Measurements from ENCODE around the gene CMTM3.
"Not testable (repeated sequence)": the region's sequence is repeated elsewhere in the genome, so short reads cannot be mapped to it uniquely, and the experiment has no call there.

CMTM3 gene

GRCh38 chr16:66604376-66605176, at the start of gene CMTM3:
TSS of gene CMTM3 (plus strand) at chr16:66604704. CDS start at chr16:66604806, 102 bp downstream.
- DNase-seq (ENCODE audit: low read depth), result no peak

GRCh38 chr16:66560107-66560506, 44.4 kb upstream of the CMTM3 start:
- DNase-seq (ENCODE audit: low read depth), result no peak

DNA sequence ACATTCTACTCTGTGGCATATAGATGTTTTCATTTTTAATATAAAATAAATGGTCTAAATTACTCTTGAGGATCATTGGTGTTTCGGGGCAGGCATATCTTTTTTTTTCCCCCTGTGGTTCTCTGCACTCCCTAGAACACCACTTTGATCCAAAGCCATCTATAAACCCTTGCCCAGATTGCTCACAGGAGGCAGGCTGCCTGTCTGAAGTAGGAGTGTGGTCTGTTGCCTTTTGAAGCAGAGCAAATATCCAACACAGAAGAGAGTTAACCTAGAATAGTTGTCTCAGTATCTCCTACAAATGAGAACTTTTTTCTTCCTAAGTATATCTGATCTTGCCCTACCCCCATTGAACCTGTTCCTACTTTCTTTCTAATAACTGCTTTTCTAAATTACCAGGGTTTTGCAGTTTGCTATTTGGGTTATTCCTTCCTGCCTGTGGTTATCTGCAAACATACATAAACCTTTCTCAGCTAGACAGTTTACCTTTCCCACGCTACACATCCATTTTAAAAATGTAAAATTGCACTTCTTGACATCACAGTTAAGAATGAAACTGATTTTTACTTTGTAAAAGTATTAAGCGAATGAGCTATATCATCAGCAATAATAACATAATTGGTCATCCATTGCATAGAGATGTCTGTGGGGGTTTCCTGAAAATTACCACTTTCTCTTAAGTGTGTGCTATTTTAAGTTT, 43.0 kb upstream of the CMTM3 start:
- DNase-seq (ENCODE audit: low read depth), result no peak

- no peak for DNase-seq (ENCODE audit: low read depth)
These were observed 42.1 kb upstream of the CMTM3 start for GRCh38 chr16:66562409-66562808.

GRCh38 chr16:66562986-66563385, 41.5 kb upstream of the CMTM3 start:
- DNase-seq (ENCODE audit: low read depth), result no peak

DNA sequence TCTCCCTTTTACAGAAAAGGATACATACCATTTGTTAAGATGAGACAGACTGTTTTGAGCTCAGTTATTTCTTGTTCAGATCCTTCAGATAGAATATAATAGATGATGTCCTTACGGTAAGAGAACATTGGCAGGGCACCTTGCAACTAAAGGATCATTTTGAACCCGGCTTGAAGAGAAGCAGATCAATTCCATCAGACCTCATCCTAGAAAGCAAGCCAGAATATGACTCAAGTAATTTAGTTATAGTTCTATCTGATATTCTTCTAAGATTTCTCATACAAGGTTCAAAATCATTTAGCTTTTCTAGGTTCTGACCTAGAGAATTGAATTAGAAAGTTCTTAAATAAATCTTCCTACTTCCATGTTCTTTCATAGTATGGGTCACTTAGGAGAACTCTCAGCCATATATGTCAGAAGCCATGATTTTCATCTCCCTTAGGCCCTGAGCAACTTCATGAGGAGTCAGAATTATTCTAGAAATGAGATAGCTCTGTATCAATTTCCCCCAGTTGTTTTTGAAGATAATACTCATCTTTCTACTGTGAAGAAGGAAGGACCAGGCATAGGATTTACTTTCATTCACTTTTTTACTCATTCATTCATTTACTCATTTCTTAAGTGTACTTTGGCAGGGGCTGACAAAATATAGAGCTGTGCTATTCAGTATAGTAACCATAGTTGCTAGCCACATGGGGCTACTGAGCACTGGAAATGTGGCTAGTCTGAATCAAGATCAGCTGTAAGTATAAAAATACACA, 40.8 kb upstream of the CMTM3 start:
- no peak for DNase-seq (ENCODE audit: low read depth)

GRCh38 chr16:66566051-66566901, 38.2 kb upstream of the CMTM3 start, which contains the start of gene CMTM1:
TSS of gene CMTM1 (plus strand) at chr16:66566439. CDS start at chr16:66566514, 75 bp downstream.
- DNase-seq (ENCODE audit: low read depth), result no peak

GRCh38 chr16:66567270-66567669, 37.2 kb upstream of the CMTM3 start:
- not testable (repeated sequence) for DNase-seq (ENCODE audit: low read depth)

- no peak for DNase-seq (ENCODE audit: low read depth)
These were observed 36.1 kb upstream of the CMTM3 start for GRCh38 chr16:66568355-66568754.

DNA sequence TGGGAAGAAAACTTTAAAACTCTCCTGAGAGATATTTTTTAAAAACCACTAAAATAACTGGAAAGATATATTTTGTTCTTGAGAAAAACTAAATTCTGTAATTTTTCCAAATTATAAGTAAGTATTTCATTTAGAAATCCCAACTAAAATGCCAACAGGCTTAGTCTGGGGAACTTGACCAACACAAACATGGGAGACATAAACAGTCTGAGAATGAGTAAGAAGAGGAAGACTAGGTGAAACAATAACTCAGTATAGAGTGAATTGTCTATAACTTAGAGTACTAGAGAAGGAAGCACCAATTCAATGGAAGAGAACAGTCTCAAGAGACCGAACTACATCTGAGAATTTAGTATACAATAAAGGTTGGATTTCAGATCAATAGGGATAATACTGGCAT, 35.4 kb upstream of the CMTM3 start:
- no peak for DNase-seq (ENCODE audit: low read depth)

DNA sequence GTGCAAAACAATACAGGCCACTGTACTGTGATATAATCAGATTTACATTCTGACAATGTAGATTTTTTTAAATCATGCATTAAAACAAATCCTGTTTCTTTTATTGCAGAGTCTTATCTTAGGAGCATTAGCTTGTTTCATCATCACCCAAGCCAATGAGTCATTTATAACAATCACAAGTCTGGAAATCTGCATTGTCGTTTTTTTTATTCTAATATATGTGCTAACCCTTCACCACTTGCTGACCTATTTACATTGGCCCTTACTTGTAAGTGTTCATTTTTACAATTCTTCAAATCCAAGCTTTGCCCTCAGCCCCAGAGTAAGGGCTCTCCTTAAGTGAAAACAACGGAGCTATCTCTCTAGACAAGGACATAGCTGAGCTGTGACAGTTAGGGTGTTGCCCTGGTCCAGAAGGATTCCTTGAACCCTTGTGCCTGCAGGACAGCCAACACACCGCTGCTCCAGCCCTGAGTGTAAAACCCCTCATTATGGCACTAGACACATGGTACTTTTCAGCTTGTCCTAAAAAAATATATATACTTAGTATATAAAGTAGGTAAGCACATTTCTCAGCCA, 34.6 kb upstream of the CMTM3 start:
- DNase-seq (ENCODE audit: low read depth), result no peak

DNA sequence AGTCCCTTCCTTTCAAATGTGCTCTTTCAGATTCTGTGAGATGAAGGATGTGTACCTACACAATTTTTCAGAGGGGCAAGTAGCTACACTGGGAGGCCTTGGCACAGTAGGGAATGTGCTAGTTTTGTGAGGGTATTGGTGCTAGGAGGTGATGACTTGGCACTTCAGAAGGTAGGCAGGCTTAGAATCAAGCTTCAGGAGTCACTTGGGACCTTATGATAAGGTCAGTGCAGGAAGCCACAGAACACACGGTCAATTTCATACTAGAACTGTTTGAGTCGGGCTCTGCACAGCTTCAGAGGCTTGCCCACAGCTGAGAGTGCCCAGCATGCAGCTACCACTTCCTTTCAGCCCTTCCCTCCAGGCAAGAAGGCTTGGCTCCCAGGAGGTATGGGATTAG, 32.1 kb upstream of the CMTM3 start:
- no peak for DNase-seq (ENCODE audit: low read depth)

GRCh38 chr16:66574081-66574480, 30.4 kb upstream of the CMTM3 start:
- no peak for DNase-seq (ENCODE audit: low read depth)

DNA sequence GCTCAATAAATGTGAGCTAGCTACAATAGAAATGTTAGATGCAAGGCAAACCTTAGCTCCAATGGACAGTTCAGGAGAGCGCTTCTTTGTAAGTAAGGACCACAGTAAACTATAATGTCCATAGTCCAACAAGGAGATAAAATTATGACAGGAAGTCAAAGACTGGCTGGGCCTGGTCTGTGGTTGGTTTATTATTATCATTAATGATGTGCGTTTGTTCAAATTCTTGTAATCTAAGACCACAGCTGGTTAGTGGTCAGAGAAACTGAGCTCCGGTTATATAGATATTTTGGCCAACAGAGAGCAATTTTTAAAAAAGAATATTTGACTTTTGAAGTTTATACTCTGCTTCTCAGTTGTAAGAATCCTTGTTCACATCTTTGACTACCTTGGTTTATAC, 30.0 kb upstream of the CMTM3 start:
- DNase-seq (ENCODE audit: low read depth), result no peak

- DNase-seq (ENCODE audit: low read depth), result no peak
These were observed 29.4 kb upstream of the CMTM3 start for GRCh38 chr16:66575060-66575459.

DNA sequence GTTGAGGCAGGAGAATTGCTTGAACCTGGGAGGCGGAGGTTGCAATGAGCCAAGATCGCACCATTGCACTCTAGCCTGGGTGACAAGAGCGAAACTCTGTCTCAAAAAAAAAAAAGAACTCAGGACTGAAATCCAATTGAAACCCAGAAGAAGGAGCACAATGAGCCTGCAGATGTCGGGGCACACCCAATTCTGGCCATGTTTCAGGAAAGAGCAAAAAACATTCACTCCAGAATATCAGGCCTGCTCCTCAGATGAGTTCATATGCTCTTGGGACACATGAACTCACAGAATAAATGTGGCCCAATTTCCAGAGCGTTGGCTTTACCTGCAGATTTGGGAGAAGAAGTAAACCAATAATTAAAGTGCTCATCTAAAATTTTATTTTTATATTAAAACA, 28.2 kb upstream of the CMTM3 start:
- no peak for DNase-seq (ENCODE audit: low read depth)

DNA sequence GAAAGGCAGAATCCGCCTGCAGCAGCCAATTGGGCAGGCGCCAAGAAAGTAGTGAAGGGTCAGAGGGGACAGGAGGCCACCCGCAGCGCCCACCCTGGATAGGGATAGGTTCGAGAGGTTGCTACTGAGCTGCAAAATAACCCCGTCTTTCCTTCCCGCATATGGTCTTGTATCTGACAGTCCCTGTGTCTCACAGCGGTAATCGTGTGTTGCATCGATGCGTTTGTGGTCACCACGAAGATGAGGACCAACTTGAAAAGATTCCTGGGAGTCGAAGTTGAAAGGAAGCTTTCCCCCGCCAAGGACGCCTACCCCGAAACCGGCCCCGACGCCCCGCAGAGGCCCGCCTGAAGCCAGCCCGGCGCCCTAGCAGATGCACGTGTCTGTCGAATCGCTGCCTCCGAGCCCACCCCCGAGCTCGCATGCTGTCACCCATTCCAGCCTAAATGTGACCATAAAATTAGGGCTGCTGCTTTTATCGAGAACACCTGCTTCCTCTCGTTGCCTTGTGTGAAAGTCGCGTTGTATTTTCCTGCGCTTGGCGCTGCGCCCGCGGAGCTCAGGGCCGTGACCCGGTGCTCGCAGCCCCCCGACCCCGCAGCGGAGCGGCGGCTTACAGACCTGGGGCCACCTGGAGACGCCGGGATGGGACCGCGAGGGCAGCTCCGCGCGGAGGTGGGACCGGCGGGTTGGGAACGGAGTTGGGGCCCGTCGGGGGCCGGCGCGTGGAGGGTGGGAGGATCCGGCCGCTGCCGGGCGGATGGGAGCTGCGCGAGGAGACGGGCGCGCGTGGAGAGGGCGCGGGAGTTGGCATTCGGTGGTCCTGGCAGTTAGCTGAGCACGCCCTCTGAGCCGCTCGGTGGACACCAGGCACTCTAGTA, 25.6 kb upstream of the CMTM3 start, which contains the start of gene CMTM2:
TSS of gene CMTM2 (plus strand) at position 813 of the 881 bp plus-strand sequence. CDS start 145 bp downstream, outside the sequence.
- no peak for DNase-seq (ENCODE audit: low read depth)

- no peak for DNase-seq (ENCODE audit: low read depth)
These were observed 23.8 kb upstream of the CMTM3 start for GRCh38 chr16:66580605-66581209.

DNA sequence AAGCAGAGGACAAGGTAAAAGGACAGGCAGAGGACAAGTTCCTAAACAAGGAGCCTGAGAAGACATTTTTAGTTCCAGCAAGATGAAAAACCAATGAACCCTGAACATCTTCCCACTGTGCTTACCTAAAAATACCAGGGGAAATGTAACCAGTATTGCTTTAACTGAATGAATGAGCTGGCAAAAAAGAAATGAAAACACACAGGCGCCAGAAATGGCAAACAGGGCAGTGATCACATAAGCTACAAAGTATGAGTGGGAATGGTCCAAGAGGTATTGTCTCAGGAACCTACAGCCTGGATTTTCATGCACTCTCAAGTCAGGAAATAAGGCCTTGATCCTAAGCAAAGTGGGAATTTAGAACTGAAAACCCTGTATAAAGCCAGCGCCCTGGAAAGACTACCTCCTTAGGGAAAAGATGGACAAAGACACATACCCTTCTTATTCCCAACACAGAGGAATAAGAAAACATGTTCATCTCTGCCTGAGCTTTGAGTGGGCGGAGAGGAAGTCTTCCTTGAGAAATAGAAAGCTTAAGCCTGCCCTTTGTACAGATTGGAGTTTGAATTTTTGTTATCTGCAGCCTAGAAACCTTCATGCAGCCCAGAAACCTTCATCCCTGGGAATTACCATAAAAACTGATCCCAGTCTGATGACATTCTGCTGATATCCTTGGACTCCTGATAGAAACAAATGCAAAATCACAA, 23.1 kb upstream of the CMTM3 start:
- DNase-seq (ENCODE audit: low read depth), result no peak

Measured in non-pigmented ciliary epithelial cell (primary cell).